ENCODE data around the gene NOX5. TPM values are rescaled to one million over a fixed set of nuclear protein-coding genes. Genes with fewer than 3 reads are reported as not detected.

NOX5 gene
- total RNA-seq, 2 experiments from 2014 or later: not detected

- CTCF ChIA-PET: no interaction called here
Observed at GRCh38 chr15:69098771-69099170, 84.3 kb downstream of the NOX5 start.

GRCh38 chr15:69099941-69100340 lies 85.4 kb downstream of the NOX5 start:
- TF ChIP-seq CTCF (IDR thresholded peaks at IDR 0.05): no peak
- ChIA-PET CTCF (no interaction called here), POLR2A (no interaction called here)
- Histone ChIP-seq H3K4me1 (ENCODE audit: insufficient read depth, low read length) (peaks cover 26% of the 10 kb centered on the region), H3K36me3 (ENCODE audit: insufficient read depth, low read length) (no peaks in the 10 kb centered on the region), H3K27ac (ENCODE audit: low read depth in 1 of 2, low read length in 2 of 2) (no peak overlapping the region), H3K4me3 (ENCODE audit: low read length) (no peak overlapping the region), H3K9me3 (ENCODE audit: control insufficient read depth in 1 of 2, insufficient read depth in 1 of 2, low read length in 2 of 2) (no peaks in the 10 kb centered on the region), H3K27me3 (ENCODE audit: control insufficient read depth in 1 of 2, insufficient read depth in 2 of 2, low read length in 2 of 2) (no peaks in the 10 kb centered on the region)
- no peak for ATAC-seq (ENCODE audit: poor library complexity)
- no peak overlapping the region for H3K4me3 Mint-ChIP-seq
- H3K9me3 Mint-ChIP-seq: no peaks in the 10 kb centered on the region
- peaks cover 8% of the 10 kb centered on the region for H3K4me1 Mint-ChIP-seq (ENCODE audit: low read depth)
- no peaks in the 10 kb centered on the region for H3K36me3 Mint-ChIP-seq (ENCODE audit: low read depth)
- no peak overlapping the region for H3K27ac Mint-ChIP-seq
- intact Hi-C loops (cut with DNase I, micrococcal nuclease): no loop called here
- no peaks in the 10 kb centered on the region for H3K27me3 Mint-ChIP-seq
- DNase-seq: peak in 1 of 14 experiments; percentile 10

More at GRCh38 chr15:69098771-69099170, 84.3 kb downstream of the NOX5 start:
- POLR2A ChIA-PET: no interaction called here
- Mint-ChIP-seq H3K4me3 (no peak overlapping the region), H3K27me3 (no peaks in the 10 kb centered on the region), H3K4me1 (ENCODE audit: low read depth) (peaks cover 1% of the 10 kb centered on the region), H3K27ac (no peak overlapping the region), H3K9me3 (no peaks in the 10 kb centered on the region), H3K36me3 (ENCODE audit: low read depth) (no peaks in the 10 kb centered on the region)
- Histone ChIP-seq H3K9me3 (ENCODE audit: control insufficient read depth in 1 of 2, insufficient read depth in 1 of 2, low read length in 2 of 2) (no peaks in the 10 kb centered on the region), H3K27me3 (ENCODE audit: control insufficient read depth in 1 of 2, insufficient read depth in 2 of 2, low read length in 2 of 2) (no peaks in the 10 kb centered on the region), H3K27ac (ENCODE audit: low read depth in 1 of 2, low read length in 2 of 2) (no peak overlapping the region), H3K4me1 (ENCODE audit: insufficient read depth, low read length) (peaks cover 14% of the 10 kb centered on the region), H3K4me3 (ENCODE audit: low read length) (no peak overlapping the region), H3K36me3 (ENCODE audit: insufficient read depth, low read length) (no peaks in the 10 kb centered on the region)
- ATAC-seq (ENCODE audit: poor library complexity) (no peak), DNase-seq (no peak)
- intact Hi-C loops (cut with DNase I, micrococcal nuclease): no loop called here
- TF ChIP-seq CTCF (IDR thresholded peaks at IDR 0.05): no peak

- Mint-ChIP-seq H3K4me1 (ENCODE audit: low read depth) (peaks cover 8% of the 10 kb centered on the region), H3K27me3 (no peaks in the 10 kb centered on the region), H3K4me3 (no peak overlapping the region), H3K9me3 (no peaks in the 10 kb centered on the region), H3K36me3 (ENCODE audit: low read depth) (no peaks in the 10 kb centered on the region), H3K27ac (no peak overlapping the region)
- CTCF ChIA-PET: no interaction called here
- intact Hi-C loops (cut with DNase I, micrococcal nuclease): no loop called here
- Histone ChIP-seq H3K36me3 (ENCODE audit: insufficient read depth, low read length) (no peaks in the 10 kb centered on the region), H3K27me3 (ENCODE audit: control insufficient read depth in 1 of 2, insufficient read depth in 2 of 2, low read length in 2 of 2) (no peaks in the 10 kb centered on the region), H3K4me1 (ENCODE audit: insufficient read depth, low read length) (peaks cover 28% of the 10 kb centered on the region), H3K9me3 (ENCODE audit: control insufficient read depth in 1 of 2, insufficient read depth in 1 of 2, low read length in 2 of 2) (no peaks in the 10 kb centered on the region), H3K27ac (ENCODE audit: low read depth in 1 of 2, low read length in 2 of 2) (no peak overlapping the region), H3K4me3 (ENCODE audit: low read length) (no peak overlapping the region)
- ATAC-seq (ENCODE audit: poor library complexity): no peak
- no peak for DNase-seq
- POLR2A ChIA-PET: no interaction called here
- TF ChIP-seq CTCF (IDR thresholded peaks at IDR 0.05): no peak
Observed at GRCh38 chr15:69100821-69101220, 86.3 kb downstream of the NOX5 start.

Measured in CD4-positive, alpha-beta T cell (primary cell).